ENCODE data around the gene ICE2.

ICE2 gene

GRCh38 chr15:60425461-60425860 lies 53.5 kb downstream of the ICE2 start:
- TF ChIP-seq, protein P1, sequence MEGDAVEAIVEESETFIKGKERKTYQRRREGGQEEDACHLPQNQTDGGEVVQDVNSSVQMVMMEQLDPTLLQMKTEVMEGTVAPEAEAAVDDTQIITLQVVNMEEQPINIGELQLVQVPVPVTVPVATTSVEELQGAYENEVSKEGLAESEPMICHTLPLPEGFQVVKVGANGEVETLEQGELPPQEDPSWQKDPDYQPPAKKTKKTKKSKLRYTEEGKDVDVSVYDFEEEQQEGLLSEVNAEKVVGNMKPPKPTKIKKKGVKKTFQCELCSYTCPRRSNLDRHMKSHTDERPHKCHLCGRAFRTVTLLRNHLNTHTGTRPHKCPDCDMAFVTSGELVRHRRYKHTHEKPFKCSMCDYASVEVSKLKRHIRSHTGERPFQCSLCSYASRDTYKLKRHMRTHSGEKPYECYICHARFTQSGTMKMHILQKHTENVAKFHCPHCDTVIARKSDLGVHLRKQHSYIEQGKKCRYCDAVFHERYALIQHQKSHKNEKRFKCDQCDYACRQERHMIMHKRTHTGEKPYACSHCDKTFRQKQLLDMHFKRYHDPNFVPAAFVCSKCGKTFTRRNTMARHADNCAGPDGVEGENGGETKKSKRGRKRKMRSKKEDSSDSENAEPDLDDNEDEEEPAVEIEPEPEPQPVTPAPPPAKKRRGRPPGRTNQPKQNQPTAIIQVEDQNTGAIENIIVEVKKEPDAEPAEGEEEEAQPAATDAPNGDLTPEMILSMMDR (IDR thresholded peaks at IDR 0.05; ENCODE audit: insufficient read depth, low read depth, low read length, missing control alignments) = no peak
- H3K4me3 ChIP-seq (ENCODE audit: low read depth, low read length) = no peak overlapping the region
- no peak for DNase-seq (ENCODE audit: low read depth)

DNA sequence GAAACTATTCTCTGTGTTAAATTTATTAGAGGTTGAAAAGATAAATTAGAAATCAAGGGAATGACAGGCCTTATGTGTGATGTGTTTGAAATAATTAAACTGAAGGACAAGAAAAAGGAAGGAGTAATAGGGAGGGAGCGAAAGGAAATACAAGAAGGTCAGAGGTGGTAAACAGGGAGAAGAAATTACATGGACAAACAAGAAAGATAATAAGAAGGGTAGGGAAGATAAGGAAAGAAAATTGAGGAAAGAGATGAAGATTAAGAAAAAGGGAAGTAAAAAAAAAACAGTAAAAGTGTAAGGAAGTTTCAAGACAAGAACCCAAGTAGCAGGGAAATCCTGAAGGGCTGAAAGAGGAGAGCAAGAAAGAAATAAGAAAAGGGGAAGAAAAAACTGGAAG lies 54.9 kb downstream of the ICE2 start:
- no peak for DNase-seq (ENCODE audit: low read depth)
- TF ChIP-seq, protein P1 (IDR thresholded peaks at IDR 0.05; ENCODE audit: insufficient read depth, low read depth, low read length, missing control alignments) = no peak
- H3K4me3 ChIP-seq (ENCODE audit: low read depth, low read length) = no peak overlapping the region

DNA sequence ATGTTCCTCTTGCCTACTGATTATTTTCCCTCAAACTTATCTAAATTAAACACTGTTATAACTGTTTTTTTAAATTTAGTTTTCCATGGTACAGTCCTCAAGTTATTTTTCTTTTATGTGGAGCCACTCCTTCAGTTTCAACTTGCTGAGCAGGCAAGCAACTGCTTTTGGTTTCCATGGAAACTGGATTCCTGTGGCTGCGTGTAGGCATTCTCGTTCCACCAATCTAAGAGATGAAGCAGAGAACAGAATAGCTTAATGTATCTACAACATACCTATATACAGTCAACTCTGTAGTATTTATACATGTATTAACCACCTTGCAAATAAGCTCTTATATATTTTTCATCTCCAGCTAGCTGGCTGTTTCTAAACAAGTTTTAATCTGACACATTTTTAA lies 55.4 kb downstream of the ICE2 start:
- H3K4me3 ChIP-seq (ENCODE audit: low read depth, low read length) = no peak overlapping the region
- TF ChIP-seq, protein P1 (IDR thresholded peaks at IDR 0.05; ENCODE audit: insufficient read depth, low read depth, low read length, missing control alignments) = no peak
- DNase-seq (ENCODE audit: low read depth) = peak; percentile 11

- TF ChIP-seq, protein P1 (IDR thresholded peaks at IDR 0.05; ENCODE audit: insufficient read depth, low read depth, low read length, missing control alignments) = no peak
- DNase-seq (ENCODE audit: low read depth) = no peak
- H3K4me3 ChIP-seq (ENCODE audit: low read depth, low read length) = no peak overlapping the region
Observed at GRCh38 chr15:60421544-60421943, 57.4 kb downstream of the ICE2 start.

DNA sequence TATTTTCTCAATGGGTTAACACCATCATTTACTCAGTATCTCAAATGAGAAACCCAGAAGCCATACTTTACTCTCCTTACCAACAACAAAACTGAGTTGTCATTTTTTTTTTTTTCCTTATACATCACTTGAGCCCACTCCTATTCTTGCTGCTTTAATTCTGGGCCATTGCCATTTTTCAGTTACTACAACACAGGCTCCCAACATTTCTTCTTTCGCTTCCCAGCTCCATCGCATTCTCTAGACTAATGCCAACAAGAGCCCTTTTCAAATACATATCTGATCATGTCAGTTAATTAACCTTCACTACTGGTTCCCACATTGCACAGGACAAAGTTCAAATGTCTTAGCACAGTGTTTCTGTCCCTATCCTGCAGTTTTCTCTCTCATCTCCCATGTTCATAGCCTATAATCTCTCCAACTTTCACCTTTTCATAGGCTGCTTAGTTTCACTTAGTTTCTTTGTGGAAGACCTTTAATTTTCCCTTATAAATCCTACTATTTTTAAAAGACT lies 58.7 kb downstream of the ICE2 start:
- no peak overlapping the region for H3K4me3 ChIP-seq (ENCODE audit: low read depth, low read length)
- DNase-seq (ENCODE audit: low read depth) = no peak
- TF ChIP-seq, protein P1 (IDR thresholded peaks at IDR 0.05; ENCODE audit: insufficient read depth, low read depth, low read length, missing control alignments) = no peak

DNA sequence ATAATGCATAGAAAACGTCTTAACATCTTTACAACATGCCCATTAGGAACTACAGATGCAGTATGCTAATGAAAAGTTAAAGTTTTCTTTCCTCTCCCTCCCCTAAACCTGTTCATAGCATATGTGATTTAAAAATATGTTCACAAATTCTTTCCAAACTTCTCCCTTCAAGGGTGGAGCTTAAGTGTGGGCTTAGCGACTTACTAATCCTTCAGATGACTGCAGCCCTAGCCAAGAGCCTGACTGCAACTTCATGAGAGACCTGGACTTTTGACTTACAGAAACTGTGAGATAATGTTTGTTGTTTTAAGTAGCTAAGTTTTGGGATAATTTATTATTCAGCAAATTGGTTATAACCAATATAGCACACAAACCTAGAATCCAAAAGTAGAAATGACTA lies 59.2 kb downstream of the ICE2 start:
- TF ChIP-seq, protein P1 (IDR thresholded peaks at IDR 0.05; ENCODE audit: insufficient read depth, low read depth, low read length, missing control alignments) = no peak
- no peak for DNase-seq (ENCODE audit: low read depth)
- no peak overlapping the region for H3K4me3 ChIP-seq (ENCODE audit: low read depth, low read length)

GRCh38 chr15:60418096-60418495 lies 60.8 kb downstream of the ICE2 start:
- DNase-seq (ENCODE audit: low read depth) = no peak
- H3K4me3 ChIP-seq (ENCODE audit: low read depth, low read length) = no peak overlapping the region
- TF ChIP-seq, protein P1 (IDR thresholded peaks at IDR 0.05; ENCODE audit: insufficient read depth, low read depth, low read length, missing control alignments) = no peak

Measured in GM12865 (cell line).